Hematopoietic multipotent progenitor cell (in vitro differentiated cells): ENCODE data around the gene TDRD1. TPM values are rescaled to one million over a fixed set of nuclear protein-coding genes. Genes with fewer than 3 reads are reported as not detected.

Source experiments
- DNase-seq, 3 donors: peaks; one replicate each; pipeline ENCODE4 v3.0.0-alpha.2; 2011 to 2015; ENCODE audit warnings: low read depth in 2 of 3, low spot score in 2 of 3
- total RNA-seq: library from RNA; depleted of rRNA; stranded (reverse); fragments of >200 nt; gene quantifications from one replicate; pipeline ENCODE4 v1.2.3, GENCODE V29; 2012

The TDRD1 gene
- total RNA-seq, 1 donor: 0.27 TPM

DNA sequence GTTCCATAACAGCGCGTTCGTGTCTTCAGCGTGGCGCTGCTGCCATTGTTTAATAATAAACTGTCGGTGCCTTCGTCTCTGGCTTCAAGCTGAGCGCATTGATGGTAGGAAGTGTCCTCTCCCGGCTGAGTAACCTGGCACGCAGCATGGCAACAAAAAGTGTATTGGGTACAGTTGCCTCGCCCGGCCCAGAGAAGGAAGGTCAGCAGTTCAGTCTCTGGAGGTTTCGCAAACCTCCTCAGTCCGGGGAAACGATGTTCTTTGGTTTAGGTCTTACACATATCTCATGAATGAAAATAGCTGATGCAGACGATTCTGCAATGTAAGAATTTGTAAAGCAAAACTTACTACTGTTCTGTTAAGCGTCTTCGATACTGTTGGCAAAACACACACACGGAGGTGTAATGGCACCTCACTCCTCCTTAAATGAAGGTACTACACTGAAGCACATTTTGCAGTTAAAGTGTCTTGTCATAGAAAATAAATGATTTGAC, 4.4 kb upstream of the TDRD1 start:
- no peak for DNase-seq

DNA sequence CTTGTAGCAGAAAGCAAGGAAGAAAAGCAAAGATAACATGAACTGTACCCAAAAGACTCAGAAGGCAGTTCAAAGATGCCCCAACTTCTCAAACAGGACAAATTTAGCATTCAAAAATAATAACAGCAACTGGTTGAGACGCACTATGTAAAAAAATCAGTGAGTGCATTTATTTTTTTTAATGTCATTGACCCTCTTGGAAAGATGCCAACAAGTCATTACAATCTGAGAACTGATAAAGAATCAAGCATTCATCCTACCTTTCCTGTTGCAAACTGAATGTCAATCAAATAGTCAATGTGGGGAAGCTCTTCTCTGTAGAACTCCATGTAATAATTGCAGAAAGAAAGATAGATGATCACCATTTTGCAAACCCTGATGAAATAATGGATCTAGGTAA, 3.5 kb upstream of the TDRD1 start:
- no peak for DNase-seq

DNA sequence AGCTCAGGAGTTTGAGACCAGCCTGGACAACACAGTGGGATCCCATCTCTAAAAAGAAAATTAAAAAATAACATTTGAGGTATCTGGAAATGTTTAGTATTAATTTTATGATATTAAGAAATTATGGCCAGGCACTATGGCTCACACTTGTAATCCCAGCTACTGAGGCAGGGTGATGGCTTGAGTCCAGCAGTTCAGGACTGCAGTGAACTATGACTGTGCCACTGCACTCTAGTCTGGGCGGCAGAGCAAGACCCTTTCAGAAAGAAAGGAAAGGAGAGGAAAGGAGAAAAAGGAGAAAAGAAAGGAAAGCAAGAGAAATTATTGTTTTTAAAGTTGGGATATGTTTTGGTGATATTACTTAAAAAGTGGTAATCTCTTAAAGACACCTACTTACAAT, 2.6 kb upstream of the TDRD1 start:
- DNase-seq: no peak

DNA sequence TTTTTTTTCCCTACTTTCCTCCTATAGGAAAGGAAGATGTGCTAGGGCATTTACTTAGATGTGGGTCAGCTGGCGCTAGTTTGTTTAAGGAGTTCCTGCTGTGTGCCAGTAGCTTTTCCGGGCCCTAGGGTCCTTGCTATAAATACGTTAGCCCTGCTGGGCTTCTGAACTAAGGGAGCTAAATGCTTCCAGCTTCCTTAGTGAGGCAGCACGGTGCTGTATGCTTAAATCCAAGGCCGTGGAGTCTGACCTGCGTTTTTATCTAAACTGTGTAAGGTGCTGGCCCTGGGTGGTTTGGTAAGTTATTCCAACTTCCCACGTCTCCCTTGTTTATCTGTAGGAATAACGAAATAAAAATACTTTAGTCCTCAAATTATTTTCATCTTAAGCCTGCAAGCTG, 594 bp downstream of the TDRD1 start:
- DNase-seq: no peak

DNA sequence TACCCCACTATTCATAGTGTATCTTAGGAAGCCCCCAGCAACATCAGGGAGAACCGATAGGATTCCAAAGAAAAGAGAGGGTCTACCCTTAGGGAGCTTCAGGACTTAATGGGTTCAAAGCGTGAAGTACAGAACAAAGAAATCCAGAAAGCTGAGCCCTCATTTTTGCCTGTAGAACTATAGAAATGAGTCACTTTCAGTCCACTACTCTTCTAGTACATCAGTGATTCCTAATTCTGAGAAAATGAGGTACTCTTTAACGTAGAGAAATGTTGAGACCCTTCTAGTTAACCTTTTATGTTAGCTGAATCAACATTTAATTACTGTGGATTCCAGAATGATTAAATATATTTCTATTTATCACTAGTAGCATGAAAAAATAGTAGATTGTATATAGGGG, 1.8 kb downstream of the TDRD1 start:
- no peak for DNase-seq

DNA sequence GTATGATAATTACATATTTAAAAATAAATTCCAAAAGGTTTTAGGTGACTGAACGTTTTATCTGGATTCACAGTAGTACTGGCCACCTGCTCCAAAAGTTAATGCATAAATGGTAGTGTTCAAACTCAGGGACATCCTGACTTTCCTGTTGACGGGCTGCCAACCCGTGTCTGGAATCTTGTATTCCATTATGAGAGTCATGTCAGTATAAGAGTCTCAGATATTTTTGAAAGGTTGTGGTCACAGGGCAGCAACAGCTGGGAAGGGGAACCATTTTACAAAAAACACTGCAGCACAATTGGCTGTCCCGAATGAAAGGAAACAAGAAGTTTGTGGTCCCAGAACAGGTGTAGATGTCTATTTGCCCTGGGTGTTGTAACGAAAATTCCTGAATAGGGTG, 2.8 kb downstream of the TDRD1 start:
- peak in 1 of 3 donors; percentile 24 for DNase-seq

DNA sequence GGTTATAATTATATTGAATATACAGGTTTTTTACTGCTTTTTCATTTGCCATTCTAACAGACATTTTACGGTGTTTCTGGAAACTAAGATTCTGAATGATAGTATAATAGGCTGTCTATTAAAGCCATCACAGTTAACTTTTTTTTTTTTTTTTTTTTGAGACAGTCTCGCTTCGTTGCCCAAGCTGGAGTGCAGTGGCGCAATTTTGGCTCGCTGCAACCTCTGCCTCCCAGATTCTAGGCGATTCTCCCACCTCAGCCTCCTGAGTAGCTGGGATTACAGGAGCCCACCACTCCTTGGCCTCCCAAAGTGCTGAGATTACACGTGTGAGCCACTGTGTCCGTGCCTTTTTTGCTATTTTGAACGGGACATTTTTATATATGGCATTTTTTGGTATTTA, 4.4 kb downstream of the TDRD1 start:
- no peak for DNase-seq

DNA sequence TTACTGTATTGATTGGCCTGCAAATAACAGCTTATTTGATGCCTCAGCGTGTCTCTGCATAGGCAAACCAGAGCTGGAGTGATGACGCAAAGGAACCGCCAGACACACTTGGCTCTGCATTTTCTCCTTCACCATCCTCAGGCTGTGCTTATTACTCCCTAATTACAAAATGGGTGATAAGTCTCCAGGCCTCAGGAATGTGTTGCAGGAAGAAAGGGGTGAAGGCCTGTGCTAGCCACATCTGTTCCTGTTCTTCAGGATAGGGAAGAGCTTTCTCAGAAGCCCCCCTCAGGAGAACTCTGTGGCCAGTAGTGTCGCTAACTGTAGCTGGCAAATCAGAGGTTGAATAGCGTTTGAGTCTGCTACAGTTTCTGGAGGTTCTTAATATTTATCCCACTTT, 5.1 kb downstream of the TDRD1 start:
- DNase-seq: no peak

DNA sequence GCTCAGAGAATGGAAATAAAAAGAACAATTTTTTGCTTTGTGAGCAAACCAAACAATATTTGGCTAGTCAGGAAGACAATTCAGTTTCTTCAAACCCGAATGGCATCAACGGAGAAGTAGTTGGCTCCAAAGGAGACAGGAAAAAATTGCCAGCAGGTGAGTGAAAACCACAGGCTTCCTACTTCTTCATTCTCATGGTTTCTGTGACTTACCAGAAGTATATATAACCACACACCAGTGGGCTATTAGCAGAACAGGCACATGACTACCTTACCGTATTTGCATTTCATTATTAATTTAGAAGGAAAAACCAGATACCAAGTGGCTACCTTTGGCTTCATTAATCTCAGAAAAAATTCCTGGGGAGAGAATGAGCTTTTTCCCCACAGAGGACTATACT, 8.8 kb downstream of the TDRD1 start:
- peak in 1 of 3 donors; percentile 24 for DNase-seq

DNA sequence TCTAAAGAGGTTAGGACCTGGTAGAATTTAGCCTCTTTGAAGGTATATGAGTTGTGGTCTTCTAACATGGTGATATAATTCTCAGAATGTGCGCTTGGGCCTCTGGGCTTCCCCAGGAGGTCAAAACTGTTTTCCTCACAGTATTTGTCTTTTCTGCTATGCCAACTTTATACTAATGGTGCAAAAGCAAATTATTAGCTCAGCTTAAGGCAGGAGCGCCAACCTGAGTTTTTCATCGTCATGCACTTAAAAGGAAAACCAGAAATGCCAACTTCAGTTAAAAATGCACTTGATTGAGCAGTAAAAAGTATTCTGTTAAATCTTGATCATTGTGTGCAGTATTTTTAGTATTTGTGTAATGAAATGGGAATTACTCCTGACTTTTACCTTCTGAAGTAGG, 9.7 kb downstream of the TDRD1 start:
- no peak for DNase-seq

DNA sequence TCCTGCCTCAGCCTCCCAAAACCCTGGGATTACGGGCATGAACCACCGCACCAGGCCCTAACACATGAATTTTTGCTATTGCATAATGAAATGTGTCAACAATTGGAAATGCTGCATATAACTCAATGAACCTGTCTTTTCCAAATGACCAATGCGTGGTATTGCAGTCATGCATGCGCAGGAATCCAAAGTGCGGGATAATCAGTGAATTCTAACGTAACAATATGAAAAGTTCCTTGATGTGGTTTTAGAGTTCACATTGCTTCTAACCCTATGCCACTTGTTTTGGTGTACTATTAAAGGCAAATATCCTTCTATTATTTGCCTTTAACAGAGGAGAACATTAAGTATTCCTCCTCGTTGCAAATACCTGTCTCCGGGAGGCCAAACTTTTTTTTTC, 10.5 kb downstream of the TDRD1 start:
- no peak for DNase-seq

DNA sequence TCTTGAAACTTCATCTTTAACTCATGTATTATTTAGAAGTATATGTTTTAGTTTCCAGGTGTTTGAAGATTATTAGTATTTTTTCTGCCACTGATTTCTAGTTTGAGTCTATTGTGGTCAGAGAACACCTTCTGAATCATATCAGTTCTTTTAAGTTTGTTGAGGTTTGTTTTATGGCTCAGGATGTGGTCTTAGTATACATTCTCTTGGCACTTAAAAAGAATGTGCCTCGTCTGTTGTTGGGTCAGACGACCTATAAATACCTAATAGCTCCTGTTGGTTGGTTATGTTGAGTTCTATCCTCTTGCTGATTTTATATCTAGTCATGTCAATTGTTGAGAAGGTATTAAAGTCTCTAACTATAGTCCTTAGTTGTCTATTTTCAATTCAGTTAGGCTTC, 15.9 kb downstream of the TDRD1 start:
- DNase-seq: no peak

DNA sequence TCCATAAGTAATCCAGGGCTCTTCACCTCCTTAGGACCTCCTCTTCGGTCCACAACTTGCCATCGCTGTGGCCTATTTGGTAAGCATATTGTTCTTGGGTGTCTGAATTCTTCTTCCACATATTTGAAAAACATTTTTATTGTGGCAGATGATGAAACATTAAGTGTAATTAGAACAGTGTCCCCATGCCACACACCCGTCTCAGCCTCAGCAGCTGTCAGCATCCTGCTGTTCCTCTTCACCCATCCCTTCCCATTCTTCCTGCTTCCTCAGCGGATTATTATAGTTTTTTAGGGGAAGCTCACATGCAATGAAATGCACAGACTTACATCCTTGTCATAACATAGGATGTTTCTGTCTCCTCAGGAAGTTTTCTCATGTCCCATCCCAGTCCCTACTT, 20.1 kb downstream of the TDRD1 start:
- no peak for DNase-seq

DNA sequence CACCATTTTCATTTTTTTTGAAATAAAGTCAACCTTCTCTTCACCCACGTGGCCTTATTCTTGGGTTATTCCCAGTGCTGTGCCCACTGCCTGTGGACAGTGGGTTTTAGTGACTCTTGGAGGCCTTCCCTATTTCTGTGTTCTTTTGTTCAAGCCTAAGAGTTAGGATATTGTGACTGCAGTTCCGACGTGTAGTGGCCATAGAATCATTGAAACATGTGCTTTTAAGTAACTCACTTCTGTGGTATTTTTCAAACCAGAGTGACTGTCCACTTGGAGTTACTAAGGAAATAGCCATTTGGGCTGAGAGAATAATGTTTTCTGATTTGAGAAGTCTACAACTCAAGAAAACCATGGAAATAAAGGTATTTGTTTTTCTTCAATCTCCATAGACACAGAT, 23.7 kb downstream of the TDRD1 start:
- no peak for DNase-seq

DNA sequence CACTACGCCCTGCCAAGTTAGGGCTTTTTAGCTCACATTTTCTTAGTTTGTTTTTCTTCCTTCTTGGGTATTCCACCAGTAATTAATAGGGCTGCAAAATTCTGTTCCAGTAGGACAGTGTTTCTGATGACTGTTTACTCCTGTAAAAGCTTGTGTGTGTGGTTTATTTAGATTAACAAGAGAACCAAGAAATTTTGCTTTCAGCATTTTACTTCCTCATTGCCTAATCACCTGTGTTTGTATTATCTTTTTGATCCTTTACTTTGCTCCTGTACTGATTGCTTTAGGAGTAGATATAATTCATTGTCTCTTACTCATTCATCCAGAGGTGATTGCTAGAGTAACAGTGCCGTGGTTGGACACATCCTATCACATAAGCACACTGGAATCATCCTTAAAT, 27.7 kb downstream of the TDRD1 start:
- no peak for DNase-seq

DNA sequence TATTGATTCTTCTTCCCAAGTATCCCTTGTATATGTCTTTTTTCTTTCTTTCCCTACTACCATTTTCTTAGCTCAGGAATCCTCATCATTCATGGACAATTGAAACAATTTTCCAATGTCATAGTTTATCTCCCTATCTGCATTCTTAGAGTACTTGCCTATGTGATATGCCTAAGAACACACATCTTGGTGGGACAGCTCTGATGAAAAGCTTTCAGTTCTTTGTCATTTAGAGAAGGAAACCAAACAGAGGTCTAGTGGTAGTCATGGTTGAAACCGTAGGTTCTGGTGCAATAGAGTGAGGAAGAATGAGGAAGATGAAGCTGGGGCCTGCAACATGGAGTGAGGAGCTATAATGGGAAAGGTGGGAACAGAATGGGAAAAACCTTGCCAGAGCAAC, 28.2 kb downstream of the TDRD1 start:
- no peak for DNase-seq

DNA sequence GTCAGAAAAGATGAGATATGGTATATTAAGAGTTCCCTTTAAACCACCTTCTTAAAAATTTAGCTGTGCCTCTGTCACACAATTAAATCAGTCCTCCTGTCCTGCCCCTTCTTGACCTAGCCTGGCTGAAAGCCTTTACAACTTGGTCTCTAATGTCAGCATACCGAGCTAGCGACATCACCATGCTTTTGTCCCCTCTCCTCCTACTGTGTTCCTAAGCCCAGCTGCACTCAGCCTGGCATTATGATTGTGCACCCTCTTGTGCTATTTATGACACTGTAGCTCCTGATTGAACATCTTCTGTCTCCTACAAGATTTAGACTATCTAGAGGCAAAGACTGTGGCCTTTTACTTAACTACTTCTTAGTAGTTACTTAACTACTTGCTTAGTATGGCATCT, 29.2 kb downstream of the TDRD1 start:
- no peak for DNase-seq

DNA sequence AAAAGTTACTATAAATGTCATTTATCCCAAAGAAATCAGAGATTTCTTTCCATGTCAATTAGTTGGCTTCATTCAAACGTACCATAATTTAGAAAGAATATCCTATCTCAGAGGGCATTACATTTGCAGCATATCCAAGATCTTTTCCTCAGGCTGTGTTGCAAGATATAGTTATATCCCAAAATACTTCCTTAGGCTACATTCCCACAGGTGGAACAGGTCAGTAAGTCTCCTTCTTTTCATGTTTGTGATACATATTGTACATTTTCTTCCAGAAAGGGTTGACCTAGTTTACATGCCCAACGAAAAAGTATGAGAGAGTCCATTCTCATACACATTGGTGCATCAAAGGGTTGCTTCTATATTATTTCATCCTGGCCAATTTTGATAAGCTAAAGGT, 33.0 kb downstream of the TDRD1 start:
- no peak for DNase-seq

DNA sequence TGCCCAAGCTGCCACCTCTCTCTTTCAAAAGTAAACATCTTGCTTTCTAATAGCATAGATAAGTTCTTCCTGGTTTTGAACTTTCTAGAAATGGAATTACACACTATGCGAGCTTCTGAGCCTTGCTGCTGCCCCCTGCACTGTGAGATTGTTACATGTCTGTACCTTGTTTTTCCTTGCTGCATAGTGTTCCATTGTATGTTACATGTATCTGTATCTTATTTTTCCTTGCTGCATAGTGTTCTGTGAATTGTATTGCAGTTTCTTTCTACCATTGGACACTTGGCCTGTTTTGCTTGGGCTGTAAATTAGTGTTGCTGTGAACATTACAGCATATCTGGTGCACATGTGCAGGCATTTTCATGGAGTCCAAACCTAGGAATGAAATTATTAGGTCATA, 35.9 kb downstream of the TDRD1 start:
- DNase-seq: no peak

DNA sequence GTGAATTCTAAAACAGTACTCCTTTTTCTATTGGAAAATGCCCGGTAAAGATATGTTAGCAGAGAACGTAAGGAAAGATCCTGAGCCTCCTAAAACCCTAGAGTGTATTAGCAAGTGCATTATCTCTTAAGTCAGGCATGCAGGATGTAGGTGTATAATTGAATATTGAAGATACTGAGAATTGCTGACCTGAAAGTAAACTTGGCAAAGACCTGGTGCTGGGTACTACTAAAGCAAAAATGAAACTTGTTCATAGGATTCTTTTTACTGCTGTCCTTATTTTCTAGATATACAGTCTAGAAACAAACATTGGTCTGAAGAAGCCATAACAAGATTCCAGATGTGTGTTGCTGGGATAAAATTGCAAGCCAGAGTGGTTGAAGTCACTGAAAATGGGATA, 41.1 kb downstream of the TDRD1 start:
- DNase-seq: no peak

DNA sequence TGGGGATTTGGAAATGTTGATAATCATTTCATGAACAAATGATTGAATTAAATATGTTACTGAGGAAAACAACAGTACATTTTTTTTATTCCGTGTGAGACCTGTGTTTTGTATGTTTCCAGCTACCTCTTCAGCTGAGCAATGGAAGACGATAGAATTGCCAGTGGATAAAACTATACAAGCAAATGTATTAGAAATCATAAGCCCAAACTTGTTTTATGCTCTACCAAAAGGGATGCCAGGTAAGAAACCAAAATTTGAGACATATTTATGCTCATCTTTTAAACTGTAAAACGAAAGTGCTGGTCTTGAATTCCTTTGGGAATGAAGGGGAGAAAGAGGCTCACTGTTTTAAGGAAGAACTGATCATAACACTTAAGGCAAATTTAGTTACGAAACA, 42.1 kb downstream of the TDRD1 start:
- DNase-seq: no peak

DNA sequence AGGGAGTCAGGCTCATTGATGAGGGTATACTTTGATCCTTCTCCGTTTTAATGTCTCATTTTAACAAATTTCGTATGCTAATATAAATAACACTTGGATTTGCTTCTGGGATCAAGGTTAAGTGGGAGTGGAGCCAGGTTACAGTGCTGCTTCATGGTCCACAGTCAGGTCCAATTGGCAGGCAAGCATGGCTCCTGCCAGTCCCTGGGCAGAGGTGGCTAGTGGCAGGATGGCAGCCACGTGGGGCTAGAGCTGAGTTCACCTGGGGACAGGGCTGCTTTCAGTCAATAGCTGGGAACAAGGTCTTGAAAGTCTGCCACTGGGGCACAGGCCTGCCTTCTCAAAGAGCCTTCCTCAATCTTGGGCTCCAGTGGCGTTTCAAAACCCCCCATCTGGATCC, 43.9 kb downstream of the TDRD1 start:
- no peak for DNase-seq

DNA sequence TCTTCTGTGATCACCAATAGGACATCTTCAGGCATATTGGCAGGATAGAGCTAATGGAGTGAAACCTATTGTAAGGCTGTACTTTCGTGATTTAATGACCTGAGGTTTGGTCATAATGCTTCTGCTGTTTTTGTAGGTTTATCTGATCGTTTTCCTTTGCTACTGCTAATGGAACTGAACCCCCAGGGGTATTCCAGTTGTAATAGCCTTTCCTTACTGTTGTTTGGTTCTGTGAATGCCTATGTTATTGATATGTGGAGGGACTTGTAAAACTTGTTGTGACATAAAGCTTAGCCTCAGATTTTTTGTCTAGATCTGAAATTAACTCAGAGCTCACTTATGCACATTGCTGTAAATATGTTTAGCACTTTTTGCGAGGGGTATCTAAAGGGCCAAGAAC, 49.0 kb downstream of the TDRD1 start:
- DNase-seq: no peak
